Measurements from ENCODE around the gene BRSK2.

GRCh38 chr11:1484061-1484671 lies 94.4 kb downstream of the BRSK2 start:
- TF ChIP-seq, protein P1, sequence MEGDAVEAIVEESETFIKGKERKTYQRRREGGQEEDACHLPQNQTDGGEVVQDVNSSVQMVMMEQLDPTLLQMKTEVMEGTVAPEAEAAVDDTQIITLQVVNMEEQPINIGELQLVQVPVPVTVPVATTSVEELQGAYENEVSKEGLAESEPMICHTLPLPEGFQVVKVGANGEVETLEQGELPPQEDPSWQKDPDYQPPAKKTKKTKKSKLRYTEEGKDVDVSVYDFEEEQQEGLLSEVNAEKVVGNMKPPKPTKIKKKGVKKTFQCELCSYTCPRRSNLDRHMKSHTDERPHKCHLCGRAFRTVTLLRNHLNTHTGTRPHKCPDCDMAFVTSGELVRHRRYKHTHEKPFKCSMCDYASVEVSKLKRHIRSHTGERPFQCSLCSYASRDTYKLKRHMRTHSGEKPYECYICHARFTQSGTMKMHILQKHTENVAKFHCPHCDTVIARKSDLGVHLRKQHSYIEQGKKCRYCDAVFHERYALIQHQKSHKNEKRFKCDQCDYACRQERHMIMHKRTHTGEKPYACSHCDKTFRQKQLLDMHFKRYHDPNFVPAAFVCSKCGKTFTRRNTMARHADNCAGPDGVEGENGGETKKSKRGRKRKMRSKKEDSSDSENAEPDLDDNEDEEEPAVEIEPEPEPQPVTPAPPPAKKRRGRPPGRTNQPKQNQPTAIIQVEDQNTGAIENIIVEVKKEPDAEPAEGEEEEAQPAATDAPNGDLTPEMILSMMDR (conservative IDR thresholded peaks at IDR 0.05; ENCODE audit: low read depth, low read length) = no peak
- TF ChIP-seq EZH2 (IDR thresholded peaks at IDR 0.05; ENCODE audit: low read length, unreplicated experiment) (no peak), EZH2phosphoT487 (IDR thresholded peaks at IDR 0.05; ENCODE audit: borderline replicate concordance, low read length) (no peak)
